ENCODE data around the gene FRMPD4.

GRCh38 chrX:12722314-12722713 lies 584.0 kb downstream of the FRMPD4 start:
- no peak for TF ChIP-seq TSHZ2 (CRISPR knock-in tag; IDR thresholded peaks at IDR 0.05)
- no peak for TF ChIP-seq ARNTL (CRISPR knock-in tag; IDR thresholded peaks at IDR 0.05; ENCODE audit: borderline replicate concordance, low read depth)
- TF ChIP-seq GLIS3 (CRISPR knock-in tag; IDR thresholded peaks at IDR 0.05) = no peak
- TF ChIP-seq PATZ1 (CRISPR knock-in tag; IDR thresholded peaks at IDR 0.05; ENCODE audit: borderline replicate concordance) = no peak
- no peak for TF ChIP-seq ZC3H10 (CRISPR knock-in tag; IDR thresholded peaks at IDR 0.05)
- TF ChIP-seq SNAI2 (CRISPR knock-in tag; IDR thresholded peaks at IDR 0.05) = no peak
- TF ChIP-seq ISL1 (CRISPR knock-in tag; IDR thresholded peaks at IDR 0.05) = no peak

Measured in SK-N-SH treated with all-trans-retinoic acid at 6 μM for 48 hours (cell line).